ENCODE measurements around the gene PANK4. TPM values are rescaled to one million over a fixed set of nuclear protein-coding genes. Genes with fewer than 3 reads are reported as not detected.

Gene PANK4
- total and polyA plus RNA-seq, 12 donors, result 26.1 to 56.4 (median 34.5) TPM

- ATAC-seq (no peak), DNase-seq (no peak)
- Histone ChIP-seq H3K27me3 (peaks cover 6 to 68% (median 33%) of the 10 kb centered on the region in 7 donors), H3K4me1 (peaks cover 4 to 47% (median 19%) of the 10 kb centered on the region in 9 donors), H3K9me3 (no peaks in the 10 kb centered on the region), H3K36me3 (no peaks in the 10 kb centered on the region), H3K27ac (no peak overlapping the region), H3K4me3 (no peak overlapping the region)
- intact Hi-C loops (cut with DNase I), result no loop called here
- TF ChIP-seq, protein P1, sequence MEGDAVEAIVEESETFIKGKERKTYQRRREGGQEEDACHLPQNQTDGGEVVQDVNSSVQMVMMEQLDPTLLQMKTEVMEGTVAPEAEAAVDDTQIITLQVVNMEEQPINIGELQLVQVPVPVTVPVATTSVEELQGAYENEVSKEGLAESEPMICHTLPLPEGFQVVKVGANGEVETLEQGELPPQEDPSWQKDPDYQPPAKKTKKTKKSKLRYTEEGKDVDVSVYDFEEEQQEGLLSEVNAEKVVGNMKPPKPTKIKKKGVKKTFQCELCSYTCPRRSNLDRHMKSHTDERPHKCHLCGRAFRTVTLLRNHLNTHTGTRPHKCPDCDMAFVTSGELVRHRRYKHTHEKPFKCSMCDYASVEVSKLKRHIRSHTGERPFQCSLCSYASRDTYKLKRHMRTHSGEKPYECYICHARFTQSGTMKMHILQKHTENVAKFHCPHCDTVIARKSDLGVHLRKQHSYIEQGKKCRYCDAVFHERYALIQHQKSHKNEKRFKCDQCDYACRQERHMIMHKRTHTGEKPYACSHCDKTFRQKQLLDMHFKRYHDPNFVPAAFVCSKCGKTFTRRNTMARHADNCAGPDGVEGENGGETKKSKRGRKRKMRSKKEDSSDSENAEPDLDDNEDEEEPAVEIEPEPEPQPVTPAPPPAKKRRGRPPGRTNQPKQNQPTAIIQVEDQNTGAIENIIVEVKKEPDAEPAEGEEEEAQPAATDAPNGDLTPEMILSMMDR (IDR thresholded peaks at IDR 0.05), result no peak
- 85 to 95% methylated on average over 8 of the region's 8 CpGs for WGBS, 2 donors
These were observed 12.5 kb upstream of the PANK4 start for GRCh38 chr1:2538872-2539271.

- H3K27me3 ChIP-seq, result peaks cover 6 to 72% (median 33%) of the 10 kb centered on the region in 7 donors
- peaks cover 4 to 44% (median 14%) of the 10 kb centered on the region in 9 donors for H3K4me1 ChIP-seq
- no peak overlapping the region for H3K27ac ChIP-seq
- TF ChIP-seq, protein P1 (IDR thresholded peaks at IDR 0.05), result no peak
- 89 to 91% methylated on average over 4 of the region's 4 CpGs for WGBS, 2 donors
- no peaks in the 10 kb centered on the region for H3K9me3 ChIP-seq
- H3K36me3 ChIP-seq, result no peaks in the 10 kb centered on the region
- intact Hi-C loops (cut with DNase I), result no loop called here
- H3K4me3 ChIP-seq, result no peak overlapping the region
- no peak for ATAC-seq
- DNase-seq, result no peak
These were observed 12.0 kb upstream of the PANK4 start for GRCh38 chr1:2538376-2538775.

DNA sequence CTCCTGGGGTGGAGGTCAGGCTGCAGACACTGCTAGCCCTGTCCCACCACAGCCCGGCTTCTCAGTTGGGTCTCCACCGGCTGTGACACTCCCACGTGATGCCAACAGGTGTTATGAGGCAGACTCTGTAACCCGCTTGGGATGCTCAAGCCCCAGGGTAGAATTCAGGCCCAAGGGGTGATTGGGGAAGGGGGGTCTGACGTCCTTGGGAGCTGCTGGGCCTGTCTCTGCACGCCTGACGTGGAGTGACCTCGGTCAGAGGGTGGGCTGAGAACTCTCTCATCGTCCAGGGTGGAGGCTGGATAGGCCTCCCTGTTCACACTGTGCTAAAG, 11.4 kb upstream of the PANK4 start:
- H3K27ac ChIP-seq, result no peak overlapping the region
- TF ChIP-seq, protein P1 (IDR thresholded peaks at IDR 0.05), result no peak
- no peaks in the 10 kb centered on the region for H3K36me3 ChIP-seq
- no peak overlapping the region for H3K4me3 ChIP-seq
- intact Hi-C loops (cut with DNase I), result no loop called here
- peaks cover 4 to 39% (median 14%) of the 10 kb centered on the region in 9 donors for H3K4me1 ChIP-seq
- DNase-seq (no peak), ATAC-seq (no peak)
- WGBS, 2 donors, result 77 to 81% methylated on average over 9 of the region's 9 CpGs
- H3K9me3 ChIP-seq, result no peaks in the 10 kb centered on the region
- H3K27me3 ChIP-seq, result peaks cover 6 to 79% (median 33%) of the 10 kb centered on the region in 7 donors

GRCh38 chr1:2535981-2536380, 9.6 kb upstream of the PANK4 start:
- Histone ChIP-seq H3K27me3 (peaks cover 6 to 87% (median 38%) of the 10 kb centered on the region in 7 donors), H3K9me3 (no peaks in the 10 kb centered on the region), H3K27ac (no peak overlapping the region), H3K36me3 (no peaks in the 10 kb centered on the region), H3K4me1 (peaks cover 4 to 33% (median 14%) of the 10 kb centered on the region in 9 donors), H3K4me3 (no peak overlapping the region)
- DNase-seq, result no peak
- 77 to 83% methylated on average over 9 of the region's 9 CpGs for WGBS, 2 donors
- TF ChIP-seq, protein P1 (IDR thresholded peaks at IDR 0.05), result no peak
- intact Hi-C loops (cut with DNase I), result no loop called here
- ATAC-seq, result no peak

Data from heart right ventricle (tissue), 16 donors.